Measurements from ENCODE around the gene RNPEP.

The RNPEP gene

DNA sequence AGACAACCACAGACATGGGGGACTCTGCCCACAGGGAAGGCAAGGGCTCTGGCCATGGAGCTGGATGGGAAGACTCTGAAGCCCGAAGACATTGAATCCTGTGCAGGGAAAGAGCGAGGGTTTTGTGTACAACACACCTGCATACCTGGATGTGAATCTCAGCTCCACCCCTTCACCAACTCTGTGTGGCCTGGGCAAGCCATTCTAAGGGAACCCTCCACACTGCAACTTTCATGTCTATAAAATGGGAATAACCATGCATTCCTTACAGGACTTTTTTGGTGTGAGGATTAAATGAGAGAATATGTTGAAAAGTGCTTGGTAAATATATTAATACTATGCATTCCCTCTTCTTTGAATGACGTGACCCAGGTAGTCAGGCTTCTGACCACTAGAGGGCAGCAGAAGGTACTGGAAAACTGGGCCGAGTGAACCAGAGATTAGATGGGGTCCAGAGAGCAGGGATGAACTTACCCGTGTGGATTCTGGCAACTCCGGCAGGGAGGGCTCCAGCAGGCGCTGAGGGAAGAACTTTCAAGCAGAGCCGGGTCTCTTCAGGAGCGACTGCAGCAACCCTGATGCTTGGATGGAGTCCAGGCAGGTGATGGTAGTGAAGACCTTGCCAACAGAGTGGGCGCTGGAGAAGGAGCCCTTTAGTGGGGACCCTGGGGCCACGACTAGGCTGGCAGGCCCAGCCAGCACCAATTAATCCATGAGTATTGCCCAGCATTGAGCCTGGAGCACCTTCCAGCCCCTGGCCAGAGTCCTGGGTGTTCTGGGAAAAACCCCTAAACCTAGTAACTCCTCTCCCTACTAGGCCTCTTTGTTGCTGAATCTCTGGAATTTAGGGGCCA is 27.1 kb downstream of the RNPEP start:
- in situ Hi-C loops (cut with MboI; ENCODE audit: low sequenced_read_pairs), result loop anchor here (5.0 kb wide), 1 partner anchor 113 kb away; the partner anchor contains the start of gene GPR37L1
- peak; percentile 61 to 83 for DNase-seq (ENCODE audit: low spot score in 2 of 2)
- no peaks in the 10 kb centered on the region for H3K4me1 ChIP-seq
- H3K36me3 ChIP-seq (replicated peaks), result peaks cover 18% of the 10 kb centered on the region
- no peak overlapping the region for H3K4me3 ChIP-seq
- no peaks in the 10 kb centered on the region for H3K27me3 ChIP-seq (ENCODE audit: low read depth)
- no peaks in the 10 kb centered on the region for H3K9me3 ChIP-seq

- in situ Hi-C loops (cut with MboI; ENCODE audit: low sequenced_read_pairs), result no loop called here
- no peaks in the 10 kb centered on the region for H3K4me1 ChIP-seq
- no peak for DNase-seq (ENCODE audit: low spot score in 2 of 2)
- H3K36me3 ChIP-seq (replicated peaks), result peaks cover 9% of the 10 kb centered on the region
- no peaks in the 10 kb centered on the region for H3K27me3 ChIP-seq (ENCODE audit: low read depth)
- H3K9me3 ChIP-seq, result no peaks in the 10 kb centered on the region
- H3K4me3 ChIP-seq, result no peak within 1 kb of the TSS
Observed at GRCh38 chr1:202010180-202011015, 27.9 kb downstream of the RNPEP start, which contains the start of gene ELF3. TSS of gene ELF3 (plus strand) at chr1:202010587. CDS start at chr1:202011137, 550 bp downstream.

DNA sequence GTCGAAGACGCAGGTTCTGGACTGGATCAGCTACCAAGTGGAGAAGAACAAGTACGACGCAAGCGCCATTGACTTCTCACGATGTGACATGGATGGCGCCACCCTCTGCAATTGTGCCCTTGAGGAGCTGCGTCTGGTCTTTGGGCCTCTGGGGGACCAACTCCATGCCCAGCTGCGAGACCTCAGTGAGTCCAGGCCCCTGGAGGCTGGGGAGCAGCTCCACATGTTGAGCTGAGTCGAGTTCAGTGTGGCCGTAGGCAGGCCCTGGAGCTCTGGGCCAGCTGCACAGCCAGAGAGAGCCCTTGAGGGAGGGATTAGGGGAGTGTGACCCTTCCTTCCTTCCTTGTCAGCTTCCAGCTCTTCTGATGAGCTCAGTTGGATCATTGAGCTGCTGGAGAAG is 29.5 kb downstream of the RNPEP start:
- Histone ChIP-seq H3K27me3 (ENCODE audit: low read depth) (no peaks in the 10 kb centered on the region), H3K9me3 (no peaks in the 10 kb centered on the region), H3K4me1 (no peaks in the 10 kb centered on the region), H3K4me3 (no peak overlapping the region), H3K36me3 (replicated peaks) (no peaks in the 10 kb centered on the region)
- in situ Hi-C loops (cut with MboI; ENCODE audit: low sequenced_read_pairs), result no loop called here
- DNase-seq (ENCODE audit: low spot score in 2 of 2), result no peak

GRCh38 chr1:202012544-202013478 is 30.4 kb downstream of the RNPEP start:
- H3K27me3 ChIP-seq (ENCODE audit: low read depth), result no peaks in the 10 kb centered on the region
- no peaks in the 10 kb centered on the region for H3K36me3 ChIP-seq (replicated peaks)
- in situ Hi-C loops (cut with MboI; ENCODE audit: low sequenced_read_pairs), result no loop called here
- H3K4me1 ChIP-seq, result no peaks in the 10 kb centered on the region
- H3K4me3 ChIP-seq, result no peak overlapping the region
- no peak for DNase-seq (ENCODE audit: low spot score in 2 of 2)
- H3K9me3 ChIP-seq, result no peaks in the 10 kb centered on the region

GRCh38 chr1:202013603-202014002 is 31.2 kb downstream of the RNPEP start:
- no peaks in the 10 kb centered on the region for H3K9me3 ChIP-seq
- no peaks in the 10 kb centered on the region for H3K27me3 ChIP-seq (ENCODE audit: low read depth)
- no peak for DNase-seq (ENCODE audit: low spot score in 2 of 2)
- in situ Hi-C loops (cut with MboI; ENCODE audit: low sequenced_read_pairs), result no loop called here
- H3K4me1 ChIP-seq, result no peaks in the 10 kb centered on the region
- H3K4me3 ChIP-seq, result no peak overlapping the region
- no peaks in the 10 kb centered on the region for H3K36me3 ChIP-seq (replicated peaks)

- Histone ChIP-seq H3K9me3 (no peaks in the 10 kb centered on the region), H3K27me3 (ENCODE audit: low read depth) (no peaks in the 10 kb centered on the region), H3K36me3 (replicated peaks) (no peaks in the 10 kb centered on the region), H3K4me1 (no peaks in the 10 kb centered on the region), H3K4me3 (no peak overlapping the region)
- in situ Hi-C loops (cut with MboI; ENCODE audit: low sequenced_read_pairs), result no loop called here
- no peak for DNase-seq (ENCODE audit: low spot score in 2 of 2)
Observed at GRCh38 chr1:202014060-202014459, 31.6 kb downstream of the RNPEP start.

GRCh38 chr1:202014915-202015661 is 32.6 kb downstream of the RNPEP start:
- no peaks in the 10 kb centered on the region for H3K36me3 ChIP-seq (replicated peaks)
- H3K27me3 ChIP-seq (ENCODE audit: low read depth), result no peaks in the 10 kb centered on the region
- H3K4me1 ChIP-seq, result no peaks in the 10 kb centered on the region
- H3K9me3 ChIP-seq, result no peaks in the 10 kb centered on the region
- no peak overlapping the region for H3K4me3 ChIP-seq
- in situ Hi-C loops (cut with MboI; ENCODE audit: low sequenced_read_pairs), result no loop called here
- DNase-seq (ENCODE audit: low spot score in 2 of 2), result no peak

DNA sequence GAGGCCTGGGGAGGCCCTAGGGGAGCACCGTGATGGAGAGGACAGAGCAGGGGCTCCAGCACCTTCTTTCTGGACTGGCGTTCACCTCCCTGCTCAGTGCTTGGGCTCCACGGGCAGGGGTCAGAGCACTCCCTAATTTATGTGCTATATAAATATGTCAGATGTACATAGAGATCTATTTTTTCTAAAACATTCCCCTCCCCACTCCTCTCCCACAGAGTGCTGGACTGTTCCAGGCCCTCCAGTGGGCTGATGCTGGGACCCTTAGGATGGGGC is 33.2 kb downstream of the RNPEP start:
- Histone ChIP-seq H3K4me1 (no peaks in the 10 kb centered on the region), H3K27me3 (ENCODE audit: low read depth) (no peaks in the 10 kb centered on the region), H3K4me3 (no peak overlapping the region), H3K36me3 (replicated peaks) (no peaks in the 10 kb centered on the region), H3K9me3 (no peaks in the 10 kb centered on the region)
- in situ Hi-C loops (cut with MboI; ENCODE audit: low sequenced_read_pairs), result no loop called here
- DNase-seq (ENCODE audit: low spot score in 2 of 2), result no peak

DNA sequence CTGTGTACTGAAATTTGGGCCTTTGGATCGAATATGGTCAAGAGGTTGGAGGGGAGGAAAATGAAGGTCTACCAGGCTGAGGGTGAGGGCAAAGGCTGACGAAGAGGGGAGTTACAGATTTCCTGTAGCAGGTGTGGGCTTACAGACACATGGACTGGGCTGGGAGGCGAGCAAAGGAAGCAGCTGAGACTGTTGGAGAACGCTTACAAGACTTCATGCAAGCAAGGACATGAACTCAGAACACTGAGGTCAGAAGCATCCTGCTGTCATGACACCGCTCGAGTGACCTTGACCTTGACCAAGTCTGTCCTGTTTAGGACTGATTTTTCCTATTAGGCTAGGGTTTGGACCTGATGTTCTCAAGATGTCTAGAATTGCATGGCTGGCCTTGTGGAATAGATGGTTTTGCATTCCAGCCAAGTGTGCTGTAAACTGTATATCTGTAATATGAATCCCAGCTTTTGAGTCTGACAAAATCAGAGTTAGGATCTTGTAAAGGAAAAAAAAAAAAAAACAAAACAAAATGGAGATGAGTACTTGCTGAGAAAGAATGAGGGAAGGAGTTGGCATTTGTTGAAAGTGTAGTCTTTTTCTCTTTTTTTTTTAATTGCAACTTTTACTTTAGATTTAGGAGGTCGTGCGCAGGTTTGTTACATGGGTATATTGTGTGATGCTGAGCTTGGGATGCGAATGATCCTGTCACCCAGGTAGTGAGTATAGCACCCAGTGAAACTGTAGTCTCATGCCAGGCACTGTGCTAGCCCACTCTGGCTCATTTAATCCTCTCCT is 33.8 kb downstream of the RNPEP start:
- H3K27me3 ChIP-seq (ENCODE audit: low read depth), result no peaks in the 10 kb centered on the region
- no peaks in the 10 kb centered on the region for H3K9me3 ChIP-seq
- DNase-seq (ENCODE audit: low spot score in 2 of 2), result no peak
- H3K4me3 ChIP-seq, result no peak overlapping the region
- in situ Hi-C loops (cut with MboI; ENCODE audit: low sequenced_read_pairs), result no loop called here
- no peaks in the 10 kb centered on the region for H3K4me1 ChIP-seq
- no peaks in the 10 kb centered on the region for H3K36me3 ChIP-seq (replicated peaks)

- Histone ChIP-seq H3K9me3 (no peaks in the 10 kb centered on the region), H3K4me1 (no peaks in the 10 kb centered on the region)
- no peak for DNase-seq (ENCODE audit: low spot score in 2 of 2)
Observed at GRCh38 chr1:202016811-202017748, 34.6 kb downstream of the RNPEP start.

GRCh38 chr1:202017749-202018467 is 35.5 kb downstream of the RNPEP start:
- Histone ChIP-seq H3K4me3 (no peak overlapping the region), H3K36me3 (replicated peaks) (no peaks in the 10 kb centered on the region), H3K9me3 (no peaks in the 10 kb centered on the region), H3K27me3 (ENCODE audit: low read depth) (no peaks in the 10 kb centered on the region), H3K4me1 (no peaks in the 10 kb centered on the region)
- in situ Hi-C loops (cut with MboI; ENCODE audit: low sequenced_read_pairs), result no loop called here
- DNase-seq (ENCODE audit: low spot score in 2 of 2), result no peak

More at GRCh38 chr1:202016811-202017748, 34.6 kb downstream of the RNPEP start:
- Histone ChIP-seq H3K36me3 (replicated peaks) (no peaks in the 10 kb centered on the region), H3K27me3 (ENCODE audit: low read depth) (no peaks in the 10 kb centered on the region), H3K4me3 (no peak overlapping the region)
- in situ Hi-C loops (cut with MboI; ENCODE audit: low sequenced_read_pairs), result no loop called here

Measured in HAP-1 (cell line).